Dendritic cell treated with granulocyte-macrophage colony-stimulating factor and Interleukin-4, amounts not matched to agents 40 ng/mL and 50 ng/mL, for 4 days (primary cell): ENCODE data around the gene CPNE2.
A peak's percentile ranks its signal among the peaks of the same experiment; 100 is the strongest.
"Not testable (repeated sequence)": the region's sequence is repeated elsewhere in the genome, so short reads cannot be mapped to it uniquely, and the experiment has no call there.

ENCODE experiments used
- H3K27ac Mint-ChIP-seq: one replicate; pipeline ENCODE4 v1.8.0; 2022; ENCODE audit warnings: mild to moderate bottlenecking, mixed read lengths
- H3K27me3 Mint-ChIP-seq: one replicate; pipeline ENCODE4 v1.8.0; 2022; ENCODE audit warnings: mild to moderate bottlenecking, mixed read lengths
- H3K36me3 Mint-ChIP-seq: one replicate; pipeline ENCODE4 v1.8.0; 2022; ENCODE audit warnings: low read depth, mixed read lengths
- H3K4me1 Mint-ChIP-seq: one replicate; pipeline ENCODE4 v1.8.0; 2022; ENCODE audit warnings: low read depth, mixed read lengths
- H3K4me3 Mint-ChIP-seq: one replicate; pipeline ENCODE4 v1.8.0; 2022; ENCODE audit warnings: mild to moderate bottlenecking, moderate library complexity, mixed read lengths
- H3K9me3 Mint-ChIP-seq: one replicate; pipeline ENCODE4 v1.8.0; 2022; ENCODE audit warnings: mixed read lengths
- intact Hi-C: fragments of 100-400 bp; cut with micrococcal nuclease; formaldehyde crosslinking; loops from one replicate; pipeline ENCODE4 v1.15.0; 2022

Gene CPNE2

GRCh38 chr16:57061084-57061905, 31.1 kb upstream of the CPNE2 start:
- Mint-ChIP-seq H3K27ac (peak overlapping the region; percentile 58), H3K36me3 (peaks cover 37% of the 10 kb centered on the region), H3K27me3 (no peaks in the 10 kb centered on the region), H3K4me3 (no peak overlapping the region), H3K9me3 (no peaks in the 10 kb centered on the region), H3K4me1 (peaks cover 38% of the 10 kb centered on the region)
- intact Hi-C loops = no loop called here

GRCh38 chr16:57062329-57062728, 30.1 kb upstream of the CPNE2 start:
- peaks cover 48% of the 10 kb centered on the region for H3K4me1 Mint-ChIP-seq
- H3K4me3 Mint-ChIP-seq = no peak overlapping the region

GRCh38 chr16:57063189-57063588, 29.2 kb upstream of the CPNE2 start:
- intact Hi-C loops, H3K27me3 Mint-ChIP-seq, H3K4me3 Mint-ChIP-seq, H3K9me3 Mint-ChIP-seq: not testable (repeated sequence)
- Mint-ChIP-seq H3K27ac (peak overlapping the region; percentile 58), H3K4me1 (peaks cover 55% of the 10 kb centered on the region), H3K36me3 (peaks cover 28% of the 10 kb centered on the region)

More at GRCh38 chr16:57062329-57062728, 30.1 kb upstream of the CPNE2 start:
- Mint-ChIP-seq H3K36me3 (peaks cover 36% of the 10 kb centered on the region), H3K27me3 (no peaks in the 10 kb centered on the region), H3K9me3 (no peaks in the 10 kb centered on the region), H3K27ac (peak overlapping the region; percentile 58)
- intact Hi-C loops = no loop called here

GRCh38 chr16:57064995-57065394, 27.4 kb upstream of the CPNE2 start:
- Mint-ChIP-seq H3K36me3 (peaks cover 15% of the 10 kb centered on the region), H3K4me3 (no peak overlapping the region), H3K27me3 (no peaks in the 10 kb centered on the region), H3K27ac (no peak overlapping the region), H3K9me3 (no peaks in the 10 kb centered on the region), H3K4me1 (peaks cover 69% of the 10 kb centered on the region)
- intact Hi-C loops = no loop called here

GRCh38 chr16:57066625-57067024, 25.8 kb upstream of the CPNE2 start:
- Mint-ChIP-seq H3K36me3 (peaks cover 15% of the 10 kb centered on the region), H3K27me3 (no peaks in the 10 kb centered on the region)

GRCh38 chr16:57067347-57067746, 25.0 kb upstream of the CPNE2 start:
- Mint-ChIP-seq H3K36me3 (peaks cover 22% of the 10 kb centered on the region), H3K4me3 (no peak overlapping the region), H3K27me3 (no peaks in the 10 kb centered on the region), H3K4me1 (peaks cover 70% of the 10 kb centered on the region), H3K9me3 (no peaks in the 10 kb centered on the region), H3K27ac (no peak overlapping the region)
- intact Hi-C loops = no loop called here

More at GRCh38 chr16:57066625-57067024, 25.8 kb upstream of the CPNE2 start:
- intact Hi-C loops = no loop called here
- Mint-ChIP-seq H3K4me1 (peaks cover 69% of the 10 kb centered on the region), H3K4me3 (no peak overlapping the region), H3K27ac (no peak overlapping the region), H3K9me3 (no peaks in the 10 kb centered on the region)

DNA sequence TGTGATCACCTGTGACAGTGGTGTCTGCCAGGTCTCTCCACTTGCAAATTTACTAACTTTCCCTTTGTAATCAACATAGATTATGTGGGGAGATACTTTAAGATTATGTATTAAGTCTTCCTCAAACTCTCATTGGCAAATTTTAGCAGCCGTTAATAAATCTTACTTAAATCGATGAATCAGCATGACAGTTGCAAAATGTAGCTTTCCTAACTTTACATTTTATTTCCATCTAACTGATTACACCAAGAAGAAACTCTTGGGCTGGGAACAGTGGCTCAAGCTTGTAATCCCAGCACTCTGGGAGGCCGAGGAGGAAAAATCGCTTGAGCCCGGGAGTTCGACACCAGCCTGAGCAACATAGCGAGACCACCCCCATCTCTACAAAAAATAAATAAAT, 23.3 kb upstream of the CPNE2 start:
- H3K36me3 Mint-ChIP-seq = peaks cover 36% of the 10 kb centered on the region
- H3K9me3 Mint-ChIP-seq = no peaks in the 10 kb centered on the region
- H3K4me1 Mint-ChIP-seq = peaks cover 68% of the 10 kb centered on the region
- intact Hi-C loops = no loop called here
- no peak overlapping the region for H3K27ac Mint-ChIP-seq
- no peaks in the 10 kb centered on the region for H3K27me3 Mint-ChIP-seq
- H3K4me3 Mint-ChIP-seq = no peak overlapping the region

- Mint-ChIP-seq H3K27me3 (no peaks in the 10 kb centered on the region), H3K4me3 (no peak overlapping the region), H3K9me3 (no peaks in the 10 kb centered on the region), H3K4me1 (peaks cover 68% of the 10 kb centered on the region), H3K27ac (peak overlapping the region; percentile 70), H3K36me3 (peaks cover 40% of the 10 kb centered on the region)
- intact Hi-C loops = no loop called here
These were observed 22.6 kb upstream of the CPNE2 start for GRCh38 chr16:57069635-57070370.

GRCh38 chr16:57070424-57070823, 22.0 kb upstream of the CPNE2 start:
- H3K4me3 Mint-ChIP-seq = no peak overlapping the region
- peaks cover 46% of the 10 kb centered on the region for H3K36me3 Mint-ChIP-seq
- H3K9me3 Mint-ChIP-seq = no peaks in the 10 kb centered on the region
- H3K27me3 Mint-ChIP-seq = no peaks in the 10 kb centered on the region
- H3K4me1 Mint-ChIP-seq = peaks cover 68% of the 10 kb centered on the region
- peak overlapping the region; percentile 70 for H3K27ac Mint-ChIP-seq
- intact Hi-C loops = no loop called here

GRCh38 chr16:57071081-57071732, 21.2 kb upstream of the CPNE2 start:
- H3K4me3 Mint-ChIP-seq, intact Hi-C loops, H3K27me3 Mint-ChIP-seq, H3K9me3 Mint-ChIP-seq: not testable (repeated sequence)
- Mint-ChIP-seq H3K27ac (peak overlapping the region; percentile 70), H3K36me3 (peaks cover 50% of the 10 kb centered on the region), H3K4me1 (peaks cover 63% of the 10 kb centered on the region)

- Mint-ChIP-seq H3K27ac (no peak overlapping the region), H3K36me3 (peaks cover 58% of the 10 kb centered on the region), H3K9me3 (no peaks in the 10 kb centered on the region), H3K4me1 (peaks cover 55% of the 10 kb centered on the region), H3K4me3 (no peak overlapping the region), H3K27me3 (no peaks in the 10 kb centered on the region)
- intact Hi-C loops = no loop called here
These were observed 20.4 kb upstream of the CPNE2 start for GRCh38 chr16:57071831-57072582.

DNA sequence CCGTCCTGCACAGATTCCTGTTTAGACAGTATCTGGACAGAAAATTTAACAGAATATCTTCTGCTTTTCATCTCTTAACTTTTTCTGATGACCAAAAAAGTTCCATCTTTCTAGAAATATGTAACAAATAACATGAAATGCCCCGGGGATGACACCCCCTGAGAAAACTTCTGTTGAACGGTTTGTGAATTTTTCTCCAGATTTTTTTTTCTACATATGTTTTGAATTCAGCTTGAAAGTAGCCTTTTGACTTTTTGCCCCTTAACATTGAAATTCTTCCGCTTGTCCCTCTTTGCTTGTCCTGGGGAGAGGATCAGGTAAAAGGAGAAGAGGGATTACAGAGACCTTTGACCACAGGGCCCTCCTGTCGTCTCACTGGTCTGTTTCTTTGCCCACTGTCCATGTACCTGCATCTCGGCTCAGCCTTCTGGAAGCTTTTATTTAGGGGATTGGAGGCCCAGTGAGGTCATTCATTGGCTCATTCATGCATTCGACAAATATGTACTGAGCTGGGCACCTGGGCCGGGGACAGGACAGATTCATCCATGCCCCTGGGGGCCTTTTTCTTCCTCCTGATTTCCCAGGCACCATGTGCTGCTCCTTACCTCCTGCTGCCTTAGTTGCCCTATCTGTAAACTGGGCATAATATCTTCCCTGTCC, 19.6 kb upstream of the CPNE2 start:
- Mint-ChIP-seq H3K36me3 (peaks cover 64% of the 10 kb centered on the region), H3K4me3 (no peak overlapping the region), H3K27ac (no peak overlapping the region), H3K27me3 (no peaks in the 10 kb centered on the region), H3K4me1 (peaks cover 48% of the 10 kb centered on the region), H3K9me3 (no peaks in the 10 kb centered on the region)
- intact Hi-C loops = no loop called here

GRCh38 chr16:57077714-57078113, 14.7 kb upstream of the CPNE2 start:
- no peaks in the 10 kb centered on the region for H3K9me3 Mint-ChIP-seq
- no peak overlapping the region for H3K27ac Mint-ChIP-seq
- no peaks in the 10 kb centered on the region for H3K27me3 Mint-ChIP-seq
- intact Hi-C loops = no loop called here
- peaks cover 1% of the 10 kb centered on the region for H3K4me1 Mint-ChIP-seq
- H3K4me3 Mint-ChIP-seq = no peak overlapping the region
- H3K36me3 Mint-ChIP-seq = peaks cover 57% of the 10 kb centered on the region
